Dedifferentiated amniotic fluid mesenchymal stem cell (primary cell): ENCODE measurements around the gene THRAP3.
A peak's percentile ranks its signal among the peaks of the same experiment; 100 is the strongest.
"Not testable (repeated sequence)": the region's sequence is repeated elsewhere in the genome, so short reads cannot be mapped to it uniquely, and the experiment has no call there.

Experiments used
- DNase-seq: peaks from one replicate; pipeline ENCODE4 v3.0.0-alpha.2; 2016; ENCODE audit errors: extremely low spot score

Gene THRAP3

GRCh38 chr1:36223996-36224536 is at the start of gene THRAP3:
THRAP3 (plus strand) TSS chr1:36224443; CDS start chr1:36282564, 58,121 bp downstream.
- DNase-seq: peak; percentile 99

- no peak for DNase-seq
Measured at GRCh38 chr1:36174713-36175112, 49.5 kb upstream of the THRAP3 start.

- DNase-seq: no peak
Measured at GRCh38 chr1:36175137-36176095, 48.8 kb upstream of the THRAP3 start.

GRCh38 chr1:36176106-36176949 is 47.9 kb upstream of the THRAP3 start:
- DNase-seq: no peak

GRCh38 chr1:36177589-36178431 is 46.4 kb upstream of the THRAP3 start:
- DNase-seq: no peak

GRCh38 chr1:36178471-36179219 is 45.6 kb upstream of the THRAP3 start:
- DNase-seq: no peak

GRCh38 chr1:36179220-36179600 is 45.0 kb upstream of the THRAP3 start:
- no peak for DNase-seq

GRCh38 chr1:36182734-36183133 is 41.5 kb upstream of the THRAP3 start:
- no peak for DNase-seq

- DNase-seq: no peak
Measured at GRCh38 chr1:36183309-36183856, 40.9 kb upstream of the THRAP3 start.

- peak; percentile 92 for DNase-seq
Measured at GRCh38 chr1:36187800-36188593, 36.2 kb upstream of the THRAP3 start.

GRCh38 chr1:36196805-36197204 is 27.4 kb upstream of the THRAP3 start:
- not testable (repeated sequence) for DNase-seq

- no peak for DNase-seq
Measured at GRCh38 chr1:36198641-36199040, 25.6 kb upstream of the THRAP3 start.

GRCh38 chr1:36199934-36200741 is 24.1 kb upstream of the THRAP3 start:
- no peak for DNase-seq

- no peak for DNase-seq
Measured at GRCh38 chr1:36203027-36203553, 21.2 kb upstream of the THRAP3 start.

GRCh38 chr1:36203554-36204346 is 20.5 kb upstream of the THRAP3 start:
- DNase-seq: peak; percentile 28

GRCh38 chr1:36204347-36204909 is 19.8 kb upstream of the THRAP3 start:
- no peak for DNase-seq

GRCh38 chr1:36206323-36206858 is 17.9 kb upstream of the THRAP3 start:
- no peak for DNase-seq
